WI38 (cell line): Measurements from ENCODE around the gene STAB1.

ENCODE experiments used
- H3K4me3 ChIP-seq: 2 replicates; pipeline ENCODE4 v1.5.1; 2011; ENCODE audit warnings: low read depth, mild to moderate bottlenecking, control low read depth, low read length
- CTCF ChIP-seq: IDR thresholded peaks from 2 replicates; pipeline ENCODE4 v1.5.1; 2012; ENCODE audit warnings: low read depth, mild to moderate bottlenecking, control low read depth, low read length

Gene STAB1

GRCh38 chr3:52537165-52537620, 42.1 kb downstream of the STAB1 start:
- H3K4me3 ChIP-seq = peak overlapping the region; percentile 88

GRCh38 chr3:52537726-52538421, 42.7 kb downstream of the STAB1 start:
- TF ChIP-seq CTCF = no peak
- peak overlapping the region; percentile 88 for H3K4me3 ChIP-seq

More at GRCh38 chr3:52537165-52537620, 42.1 kb downstream of the STAB1 start:
- TF ChIP-seq CTCF = no peak

GRCh38 chr3:52539010-52539653, 44.0 kb downstream of the STAB1 start:
- TF ChIP-seq CTCF = no peak
- H3K4me3 ChIP-seq = no peak overlapping the region

- TF ChIP-seq CTCF = no peak
- H3K4me3 ChIP-seq = no peak overlapping the region
Observed at GRCh38 chr3:52541050-52541449, 45.9 kb downstream of the STAB1 start.

- no peak for TF ChIP-seq CTCF
- no peak overlapping the region for H3K4me3 ChIP-seq
Observed at GRCh38 chr3:52544937-52545336, 49.8 kb downstream of the STAB1 start.

- no peak overlapping the region for H3K4me3 ChIP-seq
- TF ChIP-seq CTCF = no peak
Observed at GRCh38 chr3:52546111-52546901, 51.2 kb downstream of the STAB1 start.

- TF ChIP-seq CTCF = no peak
- H3K4me3 ChIP-seq = no peak overlapping the region
Observed at GRCh38 chr3:52547143-52547542, 52.0 kb downstream of the STAB1 start.
